MM.1S (cell line): ENCODE measurements around the gene DNAH7.

Experiments used
- DNase-seq: peaks from one replicate; pipeline ENCODE4 v3.0.0-alpha.2; 2015
- H2AFZ ChIP-seq: fragments of 300-600 bp; sonication (generic); 2 replicates; pipeline ENCODE4 v1.6.0; 2016; ENCODE audit warnings: antibody characterized with exemption, low read length
- H3F3A ChIP-seq: fragments of 300-600 bp; sonication (generic); 2 replicates; pipeline ENCODE4 v1.6.1; 2016; ENCODE audit warnings: mild to moderate bottlenecking, antibody characterized with exemption, low read length, moderate library complexity, mixed read lengths; ENCODE audit not compliant: insufficient read depth
- H3K27ac ChIP-seq: fragments of 300-600 bp; sonication (generic); 2 replicates; pipeline ENCODE4 v1.5.1; 2016; ENCODE audit warnings: mild to moderate bottlenecking, low read length
- H3K27me3 ChIP-seq: fragments of 300-600 bp; sonication (generic); replicated peaks from 2 replicates; pipeline ENCODE4 v1.6.0; 2016; ENCODE audit warnings: low read length; ENCODE audit not compliant: insufficient read depth
- H3K36me3 ChIP-seq: fragments of 300-600 bp; sonication (generic); replicated peaks from 2 replicates; pipeline ENCODE4 v1.6.1; 2016; ENCODE audit warnings: mild to moderate bottlenecking, low read length, mixed read lengths; ENCODE audit not compliant: insufficient read depth
- H3K4me1 ChIP-seq: fragments of 300-600 bp; sonication (generic); 2 replicates; pipeline ENCODE4 v1.6.1; 2016; ENCODE audit warnings: low read length, mixed read lengths
- H3K4me2 ChIP-seq: fragments of 300-600 bp; sonication (generic); 2 replicates; pipeline ENCODE4 v1.6.0; 2016; ENCODE audit warnings: low read depth, low read length
- H3K4me3 ChIP-seq: fragments of 300-600 bp; sonication (generic); 2 replicates; pipeline ENCODE4 v1.5.1; 2016; ENCODE audit warnings: low read length, mixed read lengths
- H3K79me2 ChIP-seq: fragments of 300-600 bp; sonication (generic); 2 replicates; pipeline ENCODE4 v1.6.1; 2016; ENCODE audit warnings: mixed run types, low read length, mixed read lengths
- H3K9ac ChIP-seq: fragments of 300-600 bp; sonication (generic); 2 replicates; pipeline ENCODE4 v1.6.1; 2016; ENCODE audit warnings: low read length, mixed read lengths
- H3K9me2 ChIP-seq: fragments of 300-600 bp; sonication (generic); replicated peaks from 2 replicates; pipeline ENCODE4 v1.6.1; 2016; ENCODE audit warnings: mild to moderate bottlenecking, low read length, mixed read lengths; ENCODE audit not compliant: insufficient read depth
- H3K9me3 ChIP-seq: fragments of 300-600 bp; sonication (generic); replicated peaks from 2 replicates; pipeline ENCODE4 v1.6.1; 2016; ENCODE audit warnings: mild to moderate bottlenecking, low read length, mixed read lengths; ENCODE audit not compliant: insufficient read depth
- H4K20me1 ChIP-seq: fragments of 300-600 bp; sonication (generic); 2 replicates; pipeline ENCODE4 v1.6.1; 2016; ENCODE audit warnings: mild to moderate bottlenecking, low read length, moderate library complexity, mixed read lengths; ENCODE audit not compliant: insufficient read depth
- EZH2 ChIP-seq: fragments of 300-600 bp; sonication (generic); optimal IDR thresholded peaks from 2 replicates; pipeline ENCODE3; 2017; ENCODE audit warnings: low read depth, mild to moderate bottlenecking, antibody characterized with exemption, low read length, mixed read lengths
- EZH2phosphoT487 ChIP-seq: fragments of 300-600 bp; sonication (generic); IDR thresholded peaks from 2 replicates; pipeline ENCODE4 v1.6.1; 2018; ENCODE audit warnings: antibody characterized with exemption, low read length
- TF ChIP-seq, protein P1 (sequence below): fragments of 300-600 bp; sonication (generic); IDR thresholded peaks from 2 replicates; pipeline ENCODE4 v1.5.1; 2016; ENCODE audit warnings: antibody characterized with exemption, low read length, mixed read lengths

DNAH7 gene

DNA sequence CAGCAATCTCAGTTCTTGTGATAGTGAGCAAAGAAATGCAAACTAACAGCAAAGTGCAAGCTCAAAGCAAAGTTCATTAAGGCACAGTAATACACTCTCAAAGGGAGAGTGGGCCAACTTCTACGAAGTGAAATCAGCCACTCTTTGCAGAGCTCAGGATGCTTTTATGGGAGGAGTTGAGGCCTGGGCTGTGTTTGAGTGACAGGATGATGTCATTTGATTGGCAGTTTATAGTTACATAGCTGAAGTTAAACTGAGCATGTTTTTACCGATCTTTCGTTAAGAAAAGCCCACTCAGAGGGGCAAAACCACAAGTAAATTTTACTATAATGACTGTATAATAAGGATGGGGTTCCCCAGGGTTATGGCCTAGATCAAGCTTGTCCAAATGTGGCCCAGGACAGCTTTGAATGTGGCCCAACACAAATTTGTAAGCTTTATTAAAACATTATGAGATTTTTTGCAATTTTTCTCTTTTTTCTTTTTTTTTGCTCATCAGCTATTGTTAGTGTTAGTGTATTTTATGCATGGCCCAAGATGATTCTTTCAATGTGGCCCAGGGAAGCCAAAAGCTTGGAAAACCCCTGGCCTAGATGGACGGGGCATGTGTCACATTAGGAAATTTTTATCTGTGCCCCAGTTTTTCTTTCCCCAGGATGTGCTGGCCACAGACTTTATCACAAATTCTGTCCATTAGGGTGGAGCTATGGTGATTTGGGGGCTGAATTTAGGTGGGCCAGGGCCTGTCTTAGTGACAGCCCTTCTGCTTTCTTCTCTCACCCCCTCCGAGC, 8.3 kb upstream of the DNAH7 start:
- no peaks in the 10 kb centered on the region for H3K36me3 ChIP-seq
- TF ChIP-seq, protein P1, sequence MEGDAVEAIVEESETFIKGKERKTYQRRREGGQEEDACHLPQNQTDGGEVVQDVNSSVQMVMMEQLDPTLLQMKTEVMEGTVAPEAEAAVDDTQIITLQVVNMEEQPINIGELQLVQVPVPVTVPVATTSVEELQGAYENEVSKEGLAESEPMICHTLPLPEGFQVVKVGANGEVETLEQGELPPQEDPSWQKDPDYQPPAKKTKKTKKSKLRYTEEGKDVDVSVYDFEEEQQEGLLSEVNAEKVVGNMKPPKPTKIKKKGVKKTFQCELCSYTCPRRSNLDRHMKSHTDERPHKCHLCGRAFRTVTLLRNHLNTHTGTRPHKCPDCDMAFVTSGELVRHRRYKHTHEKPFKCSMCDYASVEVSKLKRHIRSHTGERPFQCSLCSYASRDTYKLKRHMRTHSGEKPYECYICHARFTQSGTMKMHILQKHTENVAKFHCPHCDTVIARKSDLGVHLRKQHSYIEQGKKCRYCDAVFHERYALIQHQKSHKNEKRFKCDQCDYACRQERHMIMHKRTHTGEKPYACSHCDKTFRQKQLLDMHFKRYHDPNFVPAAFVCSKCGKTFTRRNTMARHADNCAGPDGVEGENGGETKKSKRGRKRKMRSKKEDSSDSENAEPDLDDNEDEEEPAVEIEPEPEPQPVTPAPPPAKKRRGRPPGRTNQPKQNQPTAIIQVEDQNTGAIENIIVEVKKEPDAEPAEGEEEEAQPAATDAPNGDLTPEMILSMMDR, result no peak
- TF ChIP-seq EZH2, result no peak

DNA sequence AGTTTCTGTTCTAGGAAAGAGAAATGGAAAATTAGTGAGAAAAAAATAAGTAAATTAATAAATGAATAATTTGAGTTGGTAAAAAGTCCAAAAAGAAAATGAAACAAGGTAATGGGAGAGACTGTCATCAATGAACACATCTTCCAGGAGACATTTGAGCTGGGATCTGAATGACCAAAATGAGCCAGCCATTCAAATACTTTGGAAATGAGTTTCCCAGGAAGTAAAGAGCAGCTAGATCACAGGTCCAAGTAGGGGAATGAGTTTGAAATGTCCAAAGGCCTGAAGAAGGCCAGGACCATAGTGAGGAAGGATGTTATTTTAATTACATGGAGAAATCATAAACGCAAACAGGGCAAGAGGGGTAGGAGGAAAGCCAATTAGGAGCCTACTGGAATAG, 6.6 kb upstream of the DNAH7 start:
- TF ChIP-seq EZH2phosphoT487 (no peak), EZH2 (no peak)
- TF ChIP-seq, protein P1, result no peak

More for the DNA sequence above, 8.3 kb upstream of the DNAH7 start:
- Histone ChIP-seq H3K4me2 (peak overlapping the region; percentile 27; the same call in 1 of the 2 replicates), H3F3A (peaks cover 7% of the 10 kb centered on the region; the same call in 1 of the 2 replicates), H4K20me1 (no peaks in the 10 kb centered on the region), H3K4me1 (peaks cover 32% of the 10 kb centered on the region), H3K27ac (peak overlapping the region; percentile 34; the same call in 1 of the 2 replicates), H3K4me3 (no peak overlapping the region), H3K9ac (no peak overlapping the region), H3K27me3 (no peaks in the 10 kb centered on the region), H3K9me2 (no peaks in the 10 kb centered on the region), H3K9me3 (no peaks in the 10 kb centered on the region), H2AFZ (no peak overlapping the region), H3K79me2 (no peaks in the 10 kb centered on the region)
- DNase-seq, result no peak

DNA sequence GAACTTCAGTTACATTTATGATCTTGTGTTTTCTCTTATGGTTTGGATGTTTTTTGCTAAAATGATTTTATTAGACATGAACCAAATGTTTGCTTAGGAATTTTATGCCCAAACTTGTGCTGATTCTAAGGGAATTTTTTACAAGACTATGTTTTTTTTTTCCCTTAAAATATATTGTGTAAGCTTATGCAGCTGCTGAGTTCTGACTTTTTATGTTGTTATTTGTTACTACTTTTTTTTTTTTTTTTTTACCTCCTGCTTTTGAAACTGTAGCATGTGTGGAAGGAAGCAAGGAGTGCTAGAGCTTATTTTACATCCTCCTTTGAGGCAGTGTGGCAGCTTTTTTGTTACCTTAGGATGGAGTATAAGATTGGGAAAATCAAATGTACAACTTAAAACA, 6.0 kb upstream of the DNAH7 start:
- Histone ChIP-seq H3K4me3 (no peak overlapping the region), H3K36me3 (no peaks in the 10 kb centered on the region), H3F3A (peaks cover 3% of the 10 kb centered on the region; the same call in 1 of the 2 replicates), H3K4me1 (peaks cover 20% of the 10 kb centered on the region), H3K9me3 (no peaks in the 10 kb centered on the region), H3K27me3 (no peaks in the 10 kb centered on the region), H4K20me1 (no peaks in the 10 kb centered on the region), H3K27ac (no peak overlapping the region), H3K79me2 (no peaks in the 10 kb centered on the region), H3K9me2 (no peaks in the 10 kb centered on the region), H3K9ac (no peak overlapping the region), H2AFZ (no peak overlapping the region), H3K4me2 (no peak overlapping the region)
- no peak for DNase-seq
- TF ChIP-seq EZH2phosphoT487, result no peak
- TF ChIP-seq, protein P1, result no peak
- TF ChIP-seq EZH2, result no peak

More for the DNA sequence above, 6.6 kb upstream of the DNAH7 start:
- Histone ChIP-seq H3K9me2 (no peaks in the 10 kb centered on the region), H3F3A (peaks cover 5% of the 10 kb centered on the region; the same call in 1 of the 2 replicates), H3K4me2 (no peak overlapping the region), H2AFZ (no peak overlapping the region), H3K4me1 (peaks cover 25% of the 10 kb centered on the region), H4K20me1 (no peaks in the 10 kb centered on the region), H3K9me3 (no peaks in the 10 kb centered on the region), H3K27me3 (no peaks in the 10 kb centered on the region), H3K36me3 (no peaks in the 10 kb centered on the region), H3K4me3 (no peak overlapping the region), H3K79me2 (no peaks in the 10 kb centered on the region), H3K9ac (no peak overlapping the region), H3K27ac (no peak overlapping the region)
- no peak for DNase-seq
